ENCODE data around the gene APELA. TPM values are rescaled to one million over a fixed set of nuclear protein-coding genes. Genes with fewer than 3 reads are reported as not detected.
"Not testable (repeated sequence)": the region's sequence is repeated elsewhere in the genome, so short reads cannot be mapped to it uniquely, and the experiment has no call there.

APELA gene
- total and polyA plus RNA-seq, 2 experiments from 2014 or later: 0.29 to 1.6 TPM

DNA sequence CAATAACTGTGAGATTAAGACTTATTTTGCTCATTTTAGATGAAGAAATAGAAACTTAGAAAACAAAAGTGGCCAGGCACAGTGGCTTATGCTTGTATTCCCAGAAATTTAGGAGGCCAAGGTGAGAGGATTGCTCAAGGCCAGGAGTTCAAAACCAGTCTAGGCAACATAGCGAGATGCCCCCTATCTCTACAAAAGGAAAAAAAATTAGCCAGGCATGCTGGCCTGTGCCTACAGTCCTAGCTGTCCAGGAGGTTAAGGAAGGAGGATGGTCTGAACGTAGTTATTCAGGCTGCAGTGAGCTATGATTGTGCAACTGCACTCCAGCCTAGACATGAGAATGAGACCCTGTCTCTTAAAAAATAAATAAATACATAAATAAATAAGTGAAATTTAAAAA is 28.0 kb downstream of the APELA start:
- no peak overlapping the region for H3K27ac ChIP-seq
- H3K79me2 ChIP-seq: no peaks in the 10 kb centered on the region
- no peaks in the 10 kb centered on the region for H4K20me1 ChIP-seq (ENCODE audit: insufficient read depth, poor library complexity, severe bottlenecking)
- 91% methylated on average over 2 of the region's 2 CpGs for WGBS (ENCODE audit: low lambda C conversion rate, missing lambda C conversion rate)
- H3K4me3 ChIP-seq: no peak overlapping the region
- H3K9me2 ChIP-seq (replicated peaks; ENCODE audit: insufficient read depth): no peaks in the 10 kb centered on the region
- H3K27me3 ChIP-seq: no peaks in the 10 kb centered on the region
- peaks cover 3% of the 10 kb centered on the region for H3K4me1 ChIP-seq (ENCODE audit: insufficient read depth)
- H3K4me2 ChIP-seq: no peak overlapping the region
- TF ChIP-seq EZH2phosphoT487 (IDR thresholded peaks at IDR 0.05; ENCODE audit: low read depth, severe bottlenecking, unreplicated experiment) (no peak), EZH2 (IDR thresholded peaks at IDR 0.05; ENCODE audit: borderline replicate concordance) (no peak)
- H3K9me3 ChIP-seq (ENCODE audit: low read depth): no peaks in the 10 kb centered on the region
- DNase-seq (ENCODE audit: low spot score): no peak
- no peaks in the 10 kb centered on the region for H3K36me3 ChIP-seq (replicated peaks; ENCODE audit: insufficient read depth, low read depth)
- H2AFZ ChIP-seq: no peak overlapping the region

GRCh38 chr4:164906368-164906767 is 29.4 kb downstream of the APELA start:
- Histone ChIP-seq H3K27me3 (no peaks in the 10 kb centered on the region), H3K79me2 (no peaks in the 10 kb centered on the region), H4K20me1 (ENCODE audit: insufficient read depth, poor library complexity, severe bottlenecking) (no peaks in the 10 kb centered on the region), H3K9me2 (replicated peaks; ENCODE audit: insufficient read depth) (no peaks in the 10 kb centered on the region), H3K4me3 (no peak overlapping the region), H3K27ac (no peak overlapping the region), H3K9me3 (ENCODE audit: low read depth) (no peaks in the 10 kb centered on the region), H3K36me3 (replicated peaks; ENCODE audit: insufficient read depth, low read depth) (no peaks in the 10 kb centered on the region), H3K4me1 (ENCODE audit: insufficient read depth) (peaks cover 3% of the 10 kb centered on the region), H3K4me2 (no peak overlapping the region), H2AFZ (no peak overlapping the region)
- TF ChIP-seq CTCF (IDR thresholded peaks at IDR 0.05; ENCODE audit: poor library complexity) (no peak), EZH2 (IDR thresholded peaks at IDR 0.05; ENCODE audit: borderline replicate concordance) (no peak), EZH2phosphoT487 (IDR thresholded peaks at IDR 0.05; ENCODE audit: low read depth, severe bottlenecking, unreplicated experiment) (no peak)
- no peak for DNase-seq (ENCODE audit: low spot score)
- 48% methylated on average over 3 of the region's 3 CpGs for WGBS (ENCODE audit: low lambda C conversion rate, missing lambda C conversion rate)

- not testable (repeated sequence) for H3K4me2 ChIP-seq; H3K9me2 ChIP-seq (replicated peaks; ENCODE audit: insufficient read depth); H3K4me1 ChIP-seq (ENCODE audit: insufficient read depth); H3K36me3 ChIP-seq (replicated peaks; ENCODE audit: insufficient read depth, low read depth); H3K4me3 ChIP-seq; DNase-seq (ENCODE audit: low spot score); H3K9me3 ChIP-seq (ENCODE audit: low read depth); H2AFZ ChIP-seq; H3K27me3 ChIP-seq; H4K20me1 ChIP-seq (ENCODE audit: insufficient read depth, poor library complexity, severe bottlenecking); H3K79me2 ChIP-seq; H3K27ac ChIP-seq
- WGBS (ENCODE audit: low lambda C conversion rate, missing lambda C conversion rate): 91% methylated on average over 2 of the region's 2 CpGs
These were observed 36.5 kb downstream of the APELA start for GRCh38 chr4:164913506-164913905.

DNA sequence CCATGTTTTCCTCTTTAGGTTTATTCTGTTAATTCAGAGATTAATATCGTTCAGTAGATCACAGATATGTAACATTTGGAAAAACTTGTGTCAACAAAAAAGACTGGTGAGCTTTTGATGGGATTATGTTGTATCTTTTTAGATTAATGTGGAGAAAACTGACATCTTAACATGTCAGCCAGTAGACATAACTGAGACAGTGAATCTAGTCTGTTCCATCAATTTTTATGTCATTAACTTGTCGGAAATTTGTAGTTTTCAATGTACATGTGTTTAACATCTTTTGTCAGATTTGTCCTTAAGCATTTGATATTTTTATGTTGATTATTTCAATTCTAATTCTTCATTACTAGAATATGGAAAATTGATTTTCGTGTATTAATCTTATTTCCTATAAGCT is 42.0 kb downstream of the APELA start:
- Histone ChIP-seq H3K4me1 (ENCODE audit: insufficient read depth) (no peaks in the 10 kb centered on the region), H3K79me2 (no peaks in the 10 kb centered on the region), H4K20me1 (ENCODE audit: insufficient read depth, poor library complexity, severe bottlenecking) (no peaks in the 10 kb centered on the region), H3K4me2 (no peak overlapping the region), H3K27ac (no peak overlapping the region), H3K27me3 (no peaks in the 10 kb centered on the region), H3K9me2 (replicated peaks; ENCODE audit: insufficient read depth) (no peaks in the 10 kb centered on the region), H3K4me3 (no peak overlapping the region), H3K36me3 (replicated peaks; ENCODE audit: insufficient read depth, low read depth) (no peaks in the 10 kb centered on the region), H2AFZ (no peak overlapping the region), H3K9me3 (ENCODE audit: low read depth) (no peaks in the 10 kb centered on the region)
- TF ChIP-seq CTCF (IDR thresholded peaks at IDR 0.05; ENCODE audit: poor library complexity): no peak
- no peak for TF ChIP-seq EZH2phosphoT487 (IDR thresholded peaks at IDR 0.05; ENCODE audit: low read depth, severe bottlenecking, unreplicated experiment)
- no peak for DNase-seq (ENCODE audit: low spot score)
- WGBS (ENCODE audit: low lambda C conversion rate, missing lambda C conversion rate): 73% methylated on average over 3 of the region's 3 CpGs
